ENCODE results near the gene NHS.

The NHS gene

GRCh38 chrX:17529151-17529745 lies 154.2 kb downstream of the NHS start:
- Mint-ChIP-seq H3K36me3 (ENCODE audit: insufficient read depth) (no peaks in the 10 kb centered on the region), H3K9me3 (no peaks in the 10 kb centered on the region), H3K4me3 (no peak overlapping the region), H3K27ac (no peak overlapping the region), H3K27me3 (no peaks in the 10 kb centered on the region), H3K4me1 (ENCODE audit: low read depth in 2 of 2) (no peaks in the 10 kb centered on the region)
- ATAC-seq (replicated peaks) (no peak), DNase-seq (no peak)

- Mint-ChIP-seq H3K9me3 (no peaks in the 10 kb centered on the region), H3K4me3 (no peak overlapping the region), H3K4me1 (ENCODE audit: low read depth in 2 of 2) (no peaks in the 10 kb centered on the region), H3K27ac (no peak overlapping the region), H3K36me3 (ENCODE audit: insufficient read depth) (no peaks in the 10 kb centered on the region), H3K27me3 (no peaks in the 10 kb centered on the region)
- ATAC-seq (replicated peaks), result no peak
- DNase-seq, result no peak
Measured at GRCh38 chrX:17531500-17531899, 156.5 kb downstream of the NHS start.

- Mint-ChIP-seq H3K27me3 (peaks cover 0 to 7% of the 10 kb centered on the region in 2 donors), H3K4me1 (ENCODE audit: low read depth in 2 of 2) (no peaks in the 10 kb centered on the region), H3K9me3 (no peaks in the 10 kb centered on the region), H3K27ac (no peak overlapping the region), H3K36me3 (ENCODE audit: insufficient read depth) (no peaks in the 10 kb centered on the region), H3K4me3 (no peak overlapping the region)
- no peak for ATAC-seq (replicated peaks)
- DNase-seq, result peak; percentile 0 to 2 (median 1)
Measured at GRCh38 chrX:17535229-17535628, 160.2 kb downstream of the NHS start.

- H3K27ac Mint-ChIP-seq, result no peak overlapping the region
- no peak for ATAC-seq (replicated peaks)
Measured at GRCh38 chrX:17537723-17538243, 162.8 kb downstream of the NHS start.

GRCh38 chrX:17542123-17542522 lies 167.1 kb downstream of the NHS start:
- H3K36me3 Mint-ChIP-seq (ENCODE audit: insufficient read depth), result no peaks in the 10 kb centered on the region
- DNase-seq, result no peak
- ATAC-seq (replicated peaks), result no peak
- H3K9me3 Mint-ChIP-seq, result no peaks in the 10 kb centered on the region
- no peaks in the 10 kb centered on the region for H3K4me1 Mint-ChIP-seq (ENCODE audit: low read depth in 2 of 2)
- H3K27ac Mint-ChIP-seq, result no peak overlapping the region
- H3K27me3 Mint-ChIP-seq, result peaks cover 0 to 7% of the 10 kb centered on the region in 2 donors
- no peak overlapping the region for H3K4me3 Mint-ChIP-seq

More at GRCh38 chrX:17537723-17538243, 162.8 kb downstream of the NHS start:
- Mint-ChIP-seq H3K4me1 (ENCODE audit: low read depth in 2 of 2) (no peaks in the 10 kb centered on the region), H3K36me3 (ENCODE audit: insufficient read depth) (no peaks in the 10 kb centered on the region), H3K9me3 (no peaks in the 10 kb centered on the region), H3K27me3 (peaks cover 0 to 7% of the 10 kb centered on the region in 2 donors), H3K4me3 (no peak overlapping the region)
- no peak for DNase-seq

GRCh38 chrX:17544821-17545220 lies 169.8 kb downstream of the NHS start:
- ATAC-seq (replicated peaks), result no peak
- Mint-ChIP-seq H3K9me3 (no peaks in the 10 kb centered on the region), H3K4me1 (ENCODE audit: low read depth in 2 of 2) (peaks cover 0 to 3% of the 10 kb centered on the region in 2 donors), H3K36me3 (ENCODE audit: insufficient read depth) (no peaks in the 10 kb centered on the region), H3K27me3 (no peaks in the 10 kb centered on the region), H3K4me3 (no peak overlapping the region), H3K27ac (no peak overlapping the region)
- DNase-seq, result no peak

GRCh38 chrX:17546356-17546755 lies 171.4 kb downstream of the NHS start:
- peaks cover 0 to 3% of the 10 kb centered on the region in 2 donors for H3K4me1 Mint-ChIP-seq (ENCODE audit: low read depth in 2 of 2)
- no peaks in the 10 kb centered on the region for H3K27me3 Mint-ChIP-seq
- DNase-seq (no peak), ATAC-seq (replicated peaks) (no peak)
- no peak overlapping the region for H3K27ac Mint-ChIP-seq
- H3K4me3 Mint-ChIP-seq, result no peak overlapping the region
- H3K9me3 Mint-ChIP-seq, result no peaks in the 10 kb centered on the region
- H3K36me3 Mint-ChIP-seq (ENCODE audit: insufficient read depth), result peaks cover 3% of the 10 kb centered on the region

- H3K36me3 Mint-ChIP-seq (ENCODE audit: insufficient read depth), result peaks cover 3% of the 10 kb centered on the region
- ATAC-seq (replicated peaks), result no peak
- no peak overlapping the region for H3K4me3 Mint-ChIP-seq
- no peak for DNase-seq
- H3K27ac Mint-ChIP-seq, result no peak overlapping the region
- peaks cover 0 to 3% of the 10 kb centered on the region in 2 donors for H3K4me1 Mint-ChIP-seq (ENCODE audit: low read depth in 2 of 2)
- H3K27me3 Mint-ChIP-seq, result no peaks in the 10 kb centered on the region
- no peaks in the 10 kb centered on the region for H3K9me3 Mint-ChIP-seq
Measured at GRCh38 chrX:17547658-17548057, 172.7 kb downstream of the NHS start.

GRCh38 chrX:17549107-17549651 lies 174.2 kb downstream of the NHS start:
- Mint-ChIP-seq H3K27me3 (no peaks in the 10 kb centered on the region), H3K4me1 (ENCODE audit: low read depth in 2 of 2) (peaks cover 0 to 3% of the 10 kb centered on the region in 2 donors), H3K4me3 (peak overlapping the region in 1 of 2 donors; percentile 17), H3K36me3 (ENCODE audit: insufficient read depth) (peaks cover 3% of the 10 kb centered on the region), H3K9me3 (no peaks in the 10 kb centered on the region), H3K27ac (no peak overlapping the region)
- DNase-seq (no peak), ATAC-seq (replicated peaks) (peak; percentile 44)

GRCh38 chrX:17550011-17550410 lies 175.0 kb downstream of the NHS start:
- ATAC-seq (replicated peaks), result no peak
- Mint-ChIP-seq H3K4me3 (no peak overlapping the region), H3K27ac (no peak overlapping the region), H3K9me3 (no peaks in the 10 kb centered on the region), H3K27me3 (no peaks in the 10 kb centered on the region), H3K4me1 (ENCODE audit: low read depth in 2 of 2) (peaks cover 0 to 3% of the 10 kb centered on the region in 2 donors), H3K36me3 (ENCODE audit: insufficient read depth) (peaks cover 3% of the 10 kb centered on the region)
- DNase-seq, result no peak

- peaks cover 3% of the 10 kb centered on the region for H3K36me3 Mint-ChIP-seq (ENCODE audit: insufficient read depth)
- H3K9me3 Mint-ChIP-seq, result no peaks in the 10 kb centered on the region
- peaks cover 0 to 3% of the 10 kb centered on the region in 2 donors for H3K4me1 Mint-ChIP-seq (ENCODE audit: low read depth in 2 of 2)
- H3K27ac Mint-ChIP-seq, result no peak overlapping the region
- no peaks in the 10 kb centered on the region for H3K27me3 Mint-ChIP-seq
- no peak overlapping the region for H3K4me3 Mint-ChIP-seq
- ATAC-seq (replicated peaks), result no peak
- no peak for DNase-seq
Measured at GRCh38 chrX:17552044-17552650, 177.1 kb downstream of the NHS start.

GRCh38 chrX:17553469-17553868 lies 178.5 kb downstream of the NHS start:
- H3K4me3 Mint-ChIP-seq, result no peak overlapping the region
- no peak for ATAC-seq (replicated peaks)
- DNase-seq, result no peak
- no peaks in the 10 kb centered on the region for H3K27me3 Mint-ChIP-seq
- H3K9me3 Mint-ChIP-seq, result no peaks in the 10 kb centered on the region
- no peak overlapping the region for H3K27ac Mint-ChIP-seq
- peaks cover 0 to 3% of the 10 kb centered on the region in 2 donors for H3K4me1 Mint-ChIP-seq (ENCODE audit: low read depth in 2 of 2)
- H3K36me3 Mint-ChIP-seq (ENCODE audit: insufficient read depth), result peaks cover 3% of the 10 kb centered on the region

GRCh38 chrX:17553961-17554482 lies 179.0 kb downstream of the NHS start:
- Mint-ChIP-seq H3K4me1 (ENCODE audit: low read depth in 2 of 2) (peaks cover 0 to 3% of the 10 kb centered on the region in 2 donors), H3K27me3 (no peaks in the 10 kb centered on the region), H3K36me3 (ENCODE audit: insufficient read depth) (peaks cover 3% of the 10 kb centered on the region), H3K9me3 (no peaks in the 10 kb centered on the region), H3K27ac (no peak overlapping the region), H3K4me3 (no peak overlapping the region)
- DNase-seq (no peak), ATAC-seq (replicated peaks) (no peak)

GRCh38 chrX:17554914-17555313 lies 179.9 kb downstream of the NHS start:
- Mint-ChIP-seq H3K9me3 (no peaks in the 10 kb centered on the region), H3K27me3 (no peaks in the 10 kb centered on the region), H3K4me3 (no peak overlapping the region), H3K4me1 (ENCODE audit: low read depth in 2 of 2) (no peaks in the 10 kb centered on the region), H3K36me3 (ENCODE audit: insufficient read depth) (peaks cover 3% of the 10 kb centered on the region), H3K27ac (no peak overlapping the region)
- ATAC-seq (replicated peaks), result no peak
- DNase-seq, result no peak

Data from effector memory CD8-positive, alpha-beta T cell (primary cell).